ENCODE measurements around the gene FGF3. TPM values are rescaled to one million over a fixed set of nuclear protein-coding genes. Genes with fewer than 3 reads are reported as not detected.
"Not testable (repeated sequence)": the region's sequence is repeated elsewhere in the genome, so short reads cannot be mapped to it uniquely, and the experiment has no call there.

The FGF3 gene
- polyA plus RNA-seq, 1 of the 3 experiments (the other 2 are of a cell fraction), result not detected

GRCh38 chr11:69765498-69765995 is 53.7 kb downstream of the FGF3 start:
- ChIA-PET POLR2A (no interaction called here), CTCF (no interaction called here)
- Histone ChIP-seq H3K4me2 (no peak overlapping the region), H3K79me2 (ENCODE audit: insufficient read depth) (no peaks in the 10 kb centered on the region), H2AFZ (ENCODE audit: low read depth) (no peak overlapping the region), H4K20me1 (ENCODE audit: insufficient read depth) (no peaks in the 10 kb centered on the region), H3K27ac (ENCODE audit: low read depth in 2 of 2, low read length in 1 of 2) (no peak overlapping the region), H3K27me3 (ENCODE audit: insufficient read depth) (no peaks in the 10 kb centered on the region; the same call in 1 of the 2 replicates), H3K9ac (no peak overlapping the region), H3F3A (replicated peaks; ENCODE audit: insufficient read depth) (no peaks in the 10 kb centered on the region), H3K4me1 (ENCODE audit: control insufficient read depth in 1 of 2, insufficient read depth in 2 of 2, low read depth in 1 of 2, low read length in 1 of 2) (no peaks in the 10 kb centered on the region), H3K4me3 (ENCODE audit: low read depth in 2 of 2, low read length in 1 of 2) (no peak overlapping the region), H3K9me3 (no peaks in the 10 kb centered on the region), H3K9me2 (no peaks in the 10 kb centered on the region), H3K36me3 (replicated peaks in 1 of 2; ENCODE audit: control insufficient read depth in 1 of 2, insufficient read depth in 2 of 2, low read length in 1 of 2) (no peaks in the 10 kb centered on the region)
- WGBS (ENCODE audit: low lambda C conversion rate), result 26% methylated on average over 10 of the region's 10 CpGs
- TF ChIP-seq, protein P1, sequence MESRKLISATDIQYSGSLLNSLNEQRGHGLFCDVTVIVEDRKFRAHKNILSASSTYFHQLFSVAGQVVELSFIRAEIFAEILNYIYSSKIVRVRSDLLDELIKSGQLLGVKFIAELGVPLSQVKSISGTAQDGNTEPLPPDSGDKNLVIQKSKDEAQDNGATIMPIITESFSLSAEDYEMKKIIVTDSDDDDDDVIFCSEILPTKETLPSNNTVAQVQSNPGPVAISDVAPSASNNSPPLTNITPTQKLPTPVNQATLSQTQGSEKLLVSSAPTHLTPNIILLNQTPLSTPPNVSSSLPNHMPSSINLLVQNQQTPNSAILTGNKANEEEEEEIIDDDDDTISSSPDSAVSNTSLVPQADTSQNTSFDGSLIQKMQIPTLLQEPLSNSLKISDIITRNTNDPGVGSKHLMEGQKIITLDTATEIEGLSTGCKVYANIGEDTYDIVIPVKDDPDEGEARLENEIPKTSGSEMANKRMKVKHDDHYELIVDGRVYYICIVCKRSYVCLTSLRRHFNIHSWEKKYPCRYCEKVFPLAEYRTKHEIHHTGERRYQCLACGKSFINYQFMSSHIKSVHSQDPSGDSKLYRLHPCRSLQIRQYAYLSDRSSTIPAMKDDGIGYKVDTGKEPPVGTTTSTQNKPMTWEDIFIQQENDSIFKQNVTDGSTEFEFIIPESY (IDR thresholded peaks at IDR 0.05; ENCODE audit: borderline replicate concordance, low read depth), result no peak
- no peak for TF ChIP-seq USF1 (IDR thresholded peaks at IDR 0.05; ENCODE audit: borderline replicate concordance, low read depth)
- TF ChIP-seq CHD2 (IDR thresholded peaks at IDR 0.05; ENCODE audit: low read length, partially characterized antibody), result no peak
- TF ChIP-seq POLR2AphosphoS5 (IDR thresholded peaks at IDR 0.05; ENCODE audit: low read depth, low read length), result no peak
- no peak for TF ChIP-seq RCOR1 (IDR thresholded peaks at IDR 0.05; ENCODE audit: low read length)
- TF ChIP-seq, protein P2, sequence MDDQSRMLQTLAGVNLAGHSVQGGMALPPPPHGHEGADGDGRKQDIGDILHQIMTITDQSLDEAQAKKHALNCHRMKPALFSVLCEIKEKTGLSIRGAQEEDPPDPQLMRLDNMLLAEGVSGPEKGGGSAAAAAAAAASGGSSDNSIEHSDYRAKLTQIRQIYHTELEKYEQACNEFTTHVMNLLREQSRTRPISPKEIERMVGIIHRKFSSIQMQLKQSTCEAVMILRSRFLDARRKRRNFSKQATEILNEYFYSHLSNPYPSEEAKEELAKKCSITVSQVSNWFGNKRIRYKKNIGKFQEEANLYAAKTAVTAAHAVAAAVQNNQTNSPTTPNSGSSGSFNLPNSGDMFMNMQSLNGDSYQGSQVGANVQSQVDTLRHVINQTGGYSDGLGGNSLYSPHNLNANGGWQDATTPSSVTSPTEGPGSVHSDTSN (IDR thresholded peaks at IDR 0.05), result no peak
- no peak for TF ChIP-seq YY1 (IDR thresholded peaks at IDR 0.05; ENCODE audit: low read depth)
- DNase-seq, result no peak

DNA sequence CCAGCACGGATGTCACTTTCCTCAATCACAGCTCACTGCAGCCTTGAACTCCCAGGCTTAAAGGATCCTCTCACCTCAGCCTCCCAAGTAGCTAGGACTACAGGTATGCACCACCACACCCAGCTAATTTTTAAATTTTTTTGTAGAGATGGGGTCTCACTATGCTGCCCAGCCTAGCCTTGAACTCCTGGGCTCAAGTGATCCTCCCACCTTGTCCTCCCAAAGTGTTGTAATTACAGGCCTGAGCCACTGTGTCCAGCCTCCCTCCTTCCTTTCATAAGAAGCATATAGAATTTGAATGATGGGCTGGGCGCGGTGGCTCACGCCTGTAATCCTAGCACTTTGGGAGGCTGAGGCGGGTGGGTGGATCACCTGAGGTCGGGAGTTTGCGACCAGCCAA is 54.3 kb downstream of the FGF3 start:
- WGBS (ENCODE audit: low lambda C conversion rate), result 88% methylated on average over 6 of the region's 7 CpGs
- CTCF ChIA-PET, POLR2A ChIA-PET: not testable (repeated sequence)

GRCh38 chr11:69760319-69760718 is 58.9 kb downstream of the FGF3 start:
- Histone ChIP-seq H3F3A (replicated peaks; ENCODE audit: insufficient read depth) (no peaks in the 10 kb centered on the region), H3K9ac (no peak overlapping the region), H2AFZ (ENCODE audit: low read depth) (no peak overlapping the region), H3K9me3 (no peaks in the 10 kb centered on the region), H3K4me3 (ENCODE audit: low read depth in 2 of 2, low read length in 1 of 2) (no peak overlapping the region), H3K79me2 (ENCODE audit: insufficient read depth) (no peaks in the 10 kb centered on the region), H3K27ac (ENCODE audit: low read depth in 2 of 2, low read length in 1 of 2) (no peak overlapping the region), H3K27me3 (ENCODE audit: insufficient read depth) (no peaks in the 10 kb centered on the region), H3K36me3 (replicated peaks in 1 of 2; ENCODE audit: control insufficient read depth in 1 of 2, insufficient read depth in 2 of 2, low read length in 1 of 2) (no peaks in the 10 kb centered on the region), H4K20me1 (ENCODE audit: insufficient read depth) (no peaks in the 10 kb centered on the region), H3K4me2 (no peak overlapping the region), H3K9me2 (no peaks in the 10 kb centered on the region), H3K4me1 (ENCODE audit: control insufficient read depth in 1 of 2, insufficient read depth in 2 of 2, low read depth in 1 of 2, low read length in 1 of 2) (no peaks in the 10 kb centered on the region)
- POLR2A ChIA-PET, result no interaction called here
- CTCF ChIA-PET, result interaction anchor here (1.3 kb wide), 1 partner anchor 129 kb away, joined by 3 read pairs; no protein-coding TSS in a partner anchor
- WGBS (ENCODE audit: low lambda C conversion rate), result 0% methylated on average over 2 of the region's 4 CpGs
- DNase-seq, result no peak
- TF ChIP-seq SIN3A (IDR thresholded peaks at IDR 0.05; ENCODE audit: borderline replicate concordance, low read depth, low read length) (no peak), SMC3 (IDR thresholded peaks at IDR 0.05; ENCODE audit: low read depth, low read length) (no peak), YY1 (IDR thresholded peaks at IDR 0.05; ENCODE audit: low read depth) (no peak), GABPA (IDR thresholded peaks at IDR 0.05; ENCODE audit: low read depth) (no peak), RAD21 (IDR thresholded peaks at IDR 0.05; ENCODE audit: low read length) (no peak), EZH2phosphoT487 (IDR thresholded peaks at IDR 0.05; ENCODE audit: borderline replicate concordance, low read depth) (no peak), CHD2 (IDR thresholded peaks at IDR 0.05; ENCODE audit: low read length, partially characterized antibody) (no peak)
- TF ChIP-seq, protein P2 (IDR thresholded peaks at IDR 0.05), result no peak

More for the DNA sequence above, 54.3 kb downstream of the FGF3 start:
- not testable (repeated sequence) for H3K4me2 ChIP-seq; H4K20me1 ChIP-seq (ENCODE audit: insufficient read depth); H3K27ac ChIP-seq (ENCODE audit: low read depth in 2 of 2, low read length in 1 of 2); H3K79me2 ChIP-seq (ENCODE audit: insufficient read depth); H3K9me3 ChIP-seq; H3K36me3 ChIP-seq (replicated peaks in 1 of 2; ENCODE audit: control insufficient read depth in 1 of 2, insufficient read depth in 2 of 2, low read length in 1 of 2); DNase-seq; H3K4me3 ChIP-seq (ENCODE audit: low read depth in 2 of 2, low read length in 1 of 2); H3K9ac ChIP-seq; H3K4me1 ChIP-seq (ENCODE audit: control insufficient read depth in 1 of 2, insufficient read depth in 2 of 2, low read depth in 1 of 2, low read length in 1 of 2); H3K9me2 ChIP-seq; H3K27me3 ChIP-seq (ENCODE audit: insufficient read depth); H3F3A ChIP-seq (replicated peaks; ENCODE audit: insufficient read depth); H2AFZ ChIP-seq (ENCODE audit: low read depth)
